Measurements from ENCODE around the gene BRD3OS. TPM values are rescaled to one million over a fixed set of nuclear protein-coding genes. Genes with fewer than 3 reads are reported as not detected.

The BRD3OS gene
- total and polyA plus RNA-seq, 2 of the 13 experiments (the other 11 are each of a cell fraction or from before 2014, with no cell fraction given): 4.9 to 5.7 TPM

DNA sequence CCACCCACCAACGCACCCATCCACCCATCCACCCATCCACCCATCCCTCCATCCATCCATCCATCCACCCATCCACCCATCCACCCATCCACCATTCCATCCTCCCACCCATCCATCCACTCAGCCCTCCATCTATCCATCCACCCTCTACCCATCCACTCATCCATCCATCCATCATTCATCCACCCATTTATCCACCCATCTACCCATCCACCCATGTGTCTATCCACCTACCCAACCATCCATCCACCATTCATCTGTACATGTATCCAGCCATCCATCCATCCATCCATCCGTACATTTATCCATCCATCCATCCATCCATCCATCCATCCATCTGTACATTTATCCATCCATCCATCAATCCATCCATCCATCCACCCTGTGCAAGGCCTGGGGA is 22.0 kb upstream of the BRD3OS start:
- in situ Hi-C loops (cut with HindIII; ENCODE audit: extremely low pct_ligation_motif_present, low pct_unique_long_range_greater_than_20kb) (no loop called here), intact Hi-C loops (cut with micrococcal nuclease; ENCODE audit: unreplicated experiment) (no loop called here)
- Histone ChIP-seq H3K4me1 (ENCODE audit: insufficient read depth, low read length) (peaks cover 13% of the 10 kb centered on the region), H2AFZ (ENCODE audit: low read length) (no peak overlapping the region), H3K79me2 (ENCODE audit: insufficient read depth, low read length) (no peaks in the 10 kb centered on the region), H3K9me3 (ENCODE audit: low read length) (no peaks in the 10 kb centered on the region), H3K4me3 (replicated peaks in 1 of 3; ENCODE audit: insufficient read depth in 1 of 3, low read depth in 2 of 3, low read length in 3 of 3) (no peak overlapping the region), H3K27me3 (ENCODE audit: control insufficient read depth in 1 of 2, insufficient read depth in 2 of 2, low read length in 2 of 2) (peaks cover 2 to 14% of the 10 kb centered on the region in 2 experiments; a peak in 3 of 5 replicates), H3K36me3 (replicated peaks in 1 of 2; ENCODE audit: control insufficient read depth in 1 of 2, insufficient read depth in 2 of 2, low read length in 2 of 2) (no peaks in the 10 kb centered on the region), H3K4me2 (ENCODE audit: low read depth, low read length) (no peak overlapping the region), H3K9ac (ENCODE audit: insufficient read depth, low read depth, low read length) (no peak overlapping the region), H4K20me1 (ENCODE audit: insufficient read depth, low read length) (no peaks in the 10 kb centered on the region), H3K27ac (ENCODE audit: extremely low read length, insufficient read depth, low read length) (no peak overlapping the region)
- no peak for FAIRE-seq
- no peak for ATAC-seq
- 25% methylated on average over 2 of the region's 2 CpGs for WGBS (ENCODE audit: low lambda C conversion rate)
- no peak for TF ChIP-seq ZNF333 (CRISPR knock-in tag; IDR thresholded peaks at IDR 0.05; ENCODE audit: borderline replicate concordance)
- TF ChIP-seq ZNF329 (CRISPR knock-in tag; IDR thresholded peaks at IDR 0.05; ENCODE audit: low read depth): no peak
- no peak for TF ChIP-seq CBX5 (CRISPR knock-in tag; IDR thresholded peaks at IDR 0.05; ENCODE audit: borderline replicate concordance)
- DNase-seq (ENCODE audit: low spot score): no peak
- ChIA-PET CTCF (ENCODE audit: low intra/inter-chr PET ratio, low total read pairs) (no interaction called here), POLR2A (no interaction called here)
- no TSS peak for BruUV-seq (replicated peaks)

DNA sequence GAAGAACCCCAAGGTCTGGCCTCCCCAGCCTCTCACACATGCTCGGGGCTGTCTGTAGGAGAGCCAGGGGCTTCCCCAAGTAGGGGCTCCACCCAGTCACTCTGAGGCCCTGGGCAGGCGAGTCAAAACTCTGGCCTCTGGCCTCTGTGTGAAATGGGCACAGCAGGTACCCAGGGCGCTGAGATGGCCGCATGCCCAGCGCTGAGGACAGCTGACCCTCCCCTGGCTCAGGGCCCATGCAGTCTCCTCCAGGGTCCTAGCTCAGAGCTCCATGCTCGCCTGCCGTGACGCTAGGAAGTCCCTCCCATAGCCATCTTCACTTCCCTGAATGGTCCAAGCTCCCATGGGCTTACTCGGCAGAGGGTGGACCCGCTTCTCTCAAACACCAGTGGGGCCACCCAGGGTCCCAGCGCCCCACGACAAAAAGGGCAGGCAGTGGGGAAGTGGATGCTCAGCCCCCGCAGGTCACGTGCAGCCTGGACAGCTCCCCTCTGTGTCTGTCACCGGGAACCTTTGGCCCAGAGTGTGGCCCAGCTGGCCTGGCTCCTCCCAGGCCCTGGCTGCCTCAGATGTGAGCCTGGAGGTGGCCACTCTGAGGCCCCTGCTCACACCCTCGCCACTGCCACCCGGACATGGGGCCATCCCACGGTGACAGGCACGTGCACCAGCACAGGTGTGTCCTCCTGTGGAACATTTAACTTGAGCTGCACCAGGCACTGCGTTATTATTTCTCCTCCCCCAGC is 21.0 kb upstream of the BRD3OS start:
- no peak overlapping the region for H2AFZ ChIP-seq (ENCODE audit: low read length)
- H3K4me3 ChIP-seq (replicated peaks in 1 of 3; ENCODE audit: insufficient read depth in 1 of 3, low read depth in 2 of 3, low read length in 3 of 3): peak overlapping the region in 1 of 3 experiments; percentile 40; a peak in 2 of 6 replicates
- H3K4me2 ChIP-seq (ENCODE audit: low read depth, low read length): peak overlapping the region; percentile 64
- no peaks in the 10 kb centered on the region for H3K79me2 ChIP-seq (ENCODE audit: insufficient read depth, low read length)
- BruUV-seq (replicated peaks): no TSS peak
- in situ Hi-C loops (cut with HindIII; ENCODE audit: extremely low pct_ligation_motif_present, low pct_unique_long_range_greater_than_20kb) (no loop called here), intact Hi-C loops (cut with micrococcal nuclease; ENCODE audit: unreplicated experiment) (no loop called here)
- H4K20me1 ChIP-seq (ENCODE audit: insufficient read depth, low read length): no peaks in the 10 kb centered on the region
- ATAC-seq: peak; percentile 87
- 39% methylated on average over 7 of the region's 20 CpGs for WGBS (ENCODE audit: low lambda C conversion rate)
- H3K9me3 ChIP-seq (ENCODE audit: low read length): no peaks in the 10 kb centered on the region
- FAIRE-seq: no peak
- ChIA-PET POLR2A (interaction anchor here (1.7 kb wide), 1 partner anchor 11 kb away, joined by 6 read pairs; no protein-coding TSS in a partner anchor), CTCF (ENCODE audit: low intra/inter-chr PET ratio, low total read pairs) (no interaction called here)
- H3K27me3 ChIP-seq (ENCODE audit: control insufficient read depth in 1 of 2, insufficient read depth in 2 of 2, low read length in 2 of 2): peaks cover 2 to 21% of the 10 kb centered on the region in 2 experiments; a peak in 3 of 5 replicates
- peaks cover 13% of the 10 kb centered on the region for H3K4me1 ChIP-seq (ENCODE audit: insufficient read depth, low read length)
- no peak overlapping the region for H3K27ac ChIP-seq (ENCODE audit: extremely low read length, insufficient read depth, low read length)
- H3K36me3 ChIP-seq (replicated peaks in 1 of 2; ENCODE audit: control insufficient read depth in 1 of 2, insufficient read depth in 2 of 2, low read length in 2 of 2): no peaks in the 10 kb centered on the region
- DNase-seq (ENCODE audit: low spot score): no peak
- H3K9ac ChIP-seq (ENCODE audit: insufficient read depth, low read depth, low read length): no peak overlapping the region
- no peak for TF ChIP-seq ZNF274 (CRISPR knock-in tag; IDR thresholded peaks at IDR 0.05)
- TF ChIP-seq RXRA (CRISPR knock-in tag; IDR thresholded peaks at IDR 0.05): peak; percentile 54; the same call in 1 of the 2 replicates
- TF ChIP-seq, protein P1, sequence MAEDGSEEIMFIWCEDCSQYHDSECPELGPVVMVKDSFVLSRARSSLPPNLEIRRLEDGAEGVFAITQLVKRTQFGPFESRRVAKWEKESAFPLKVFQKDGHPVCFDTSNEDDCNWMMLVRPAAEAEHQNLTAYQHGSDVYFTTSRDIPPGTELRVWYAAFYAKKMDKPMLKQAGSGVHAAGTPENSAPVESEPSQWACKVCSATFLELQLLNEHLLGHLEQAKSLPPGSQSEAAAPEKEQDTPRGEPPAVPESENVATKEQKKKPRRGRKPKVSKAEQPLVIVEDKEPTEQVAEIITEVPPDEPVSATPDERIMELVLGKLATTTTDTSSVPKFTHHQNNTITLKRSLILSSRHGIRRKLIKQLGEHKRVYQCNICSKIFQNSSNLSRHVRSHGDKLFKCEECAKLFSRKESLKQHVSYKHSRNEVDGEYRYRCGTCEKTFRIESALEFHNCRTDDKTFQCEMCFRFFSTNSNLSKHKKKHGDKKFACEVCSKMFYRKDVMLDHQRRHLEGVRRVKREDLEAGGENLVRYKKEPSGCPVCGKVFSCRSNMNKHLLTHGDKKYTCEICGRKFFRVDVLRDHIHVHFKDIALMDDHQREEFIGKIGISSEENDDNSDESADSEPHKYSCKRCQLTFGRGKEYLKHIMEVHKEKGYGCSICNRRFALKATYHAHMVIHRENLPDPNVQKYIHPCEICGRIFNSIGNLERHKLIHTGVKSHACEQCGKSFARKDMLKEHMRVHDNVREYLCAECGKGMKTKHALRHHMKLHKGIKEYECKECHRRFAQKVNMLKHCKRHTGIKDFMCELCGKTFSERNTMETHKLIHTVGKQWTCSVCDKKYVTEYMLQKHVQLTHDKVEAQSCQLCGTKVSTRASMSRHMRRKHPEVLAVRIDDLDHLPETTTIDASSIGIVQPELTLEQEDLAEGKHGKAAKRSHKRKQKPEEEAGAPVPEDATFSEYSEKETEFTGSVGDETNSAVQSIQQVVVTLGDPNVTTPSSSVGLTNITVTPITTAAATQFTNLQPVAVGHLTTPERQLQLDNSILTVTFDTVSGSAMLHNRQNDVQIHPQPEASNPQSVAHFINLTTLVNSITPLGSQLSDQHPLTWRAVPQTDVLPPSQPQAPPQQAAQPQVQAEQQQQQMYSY (CRISPR knock-in tag; IDR thresholded peaks at IDR 0.05): no peak
- TF ChIP-seq DR1 (CRISPR knock-in tag; IDR thresholded peaks at IDR 0.05): no peak
- TF ChIP-seq, protein P2, sequence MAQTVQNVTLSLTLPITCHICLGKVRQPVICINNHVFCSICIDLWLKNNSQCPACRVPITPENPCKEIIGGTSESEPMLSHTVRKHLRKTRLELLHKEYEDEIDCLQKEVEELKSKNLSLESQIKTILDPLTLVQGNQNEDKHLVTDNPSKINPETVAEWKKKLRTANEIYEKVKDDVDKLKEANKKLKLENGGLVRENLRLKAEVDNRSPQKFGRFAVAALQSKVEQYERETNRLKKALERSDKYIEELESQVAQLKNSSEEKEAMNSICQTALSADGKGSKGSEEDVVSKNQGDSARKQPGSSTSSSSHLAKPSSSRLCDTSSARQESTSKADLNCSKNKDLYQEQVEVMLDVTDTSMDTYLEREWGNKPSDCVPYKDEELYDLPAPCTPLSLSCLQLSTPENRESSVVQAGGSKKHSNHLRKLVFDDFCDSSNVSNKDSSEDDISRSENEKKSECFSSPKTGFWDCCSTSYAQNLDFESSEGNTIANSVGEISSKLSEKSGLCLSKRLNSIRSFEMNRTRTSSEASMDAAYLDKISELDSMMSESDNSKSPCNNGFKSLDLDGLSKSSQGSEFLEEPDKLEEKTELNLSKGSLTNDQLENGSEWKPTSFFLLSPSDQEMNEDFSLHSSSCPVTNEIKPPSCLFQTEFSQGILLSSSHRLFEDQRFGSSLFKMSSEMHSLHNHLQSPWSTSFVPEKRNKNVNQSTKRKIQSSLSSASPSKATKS (CRISPR knock-in tag; IDR thresholded peaks at IDR 0.05): no peak
- TF ChIP-seq PRMT3 (CRISPR knock-in tag; IDR thresholded peaks at IDR 0.05; ENCODE audit: borderline replicate concordance, low read depth): no peak
- TF ChIP-seq, protein P3, sequence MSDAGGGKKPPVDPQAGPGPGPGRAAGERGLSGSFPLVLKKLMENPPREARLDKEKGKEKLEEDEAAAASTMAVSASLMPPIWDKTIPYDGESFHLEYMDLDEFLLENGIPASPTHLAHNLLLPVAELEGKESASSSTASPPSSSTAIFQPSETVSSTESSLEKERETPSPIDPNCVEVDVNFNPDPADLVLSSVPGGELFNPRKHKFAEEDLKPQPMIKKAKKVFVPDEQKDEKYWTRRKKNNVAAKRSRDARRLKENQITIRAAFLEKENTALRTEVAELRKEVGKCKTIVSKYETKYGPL (CRISPR knock-in tag; IDR thresholded peaks at IDR 0.05): no peak
- no peak for TF ChIP-seq NPAS2 (CRISPR knock-in tag; IDR thresholded peaks at IDR 0.05; ENCODE audit: borderline replicate concordance)
